DMS53 treated with DMSO at 0.1 percent for 48 hours (cell line): ENCODE data around the gene GP5.
A peak's percentile ranks its signal among the peaks of the same experiment; 100 is the strongest.

Experiments
- DNase-seq: peaks from one replicate; lab custom pipeline; 2025; ENCODE audit not compliant: unreplicated experiment; lab: John Stamatoyannopoulos, UW

The GP5 gene

GRCh38 chr3:194377708-194378107 is 21.4 kb downstream of the GP5 start:
- no peak for DNase-seq

- no peak for DNase-seq
These were observed 22.9 kb downstream of the GP5 start for GRCh38 chr3:194376241-194376560.

GRCh38 chr3:194375473-194376240 is 23.4 kb downstream of the GP5 start:
- peak; percentile 20 for DNase-seq

GRCh38 chr3:194374935-194375334 is 24.1 kb downstream of the GP5 start:
- DNase-seq, result no peak

- no peak for DNase-seq
These were observed 25.2 kb downstream of the GP5 start for GRCh38 chr3:194373899-194374298.

- no peak for DNase-seq
These were observed 26.0 kb downstream of the GP5 start for GRCh38 chr3:194373028-194373427.

GRCh38 chr3:194370753-194371152 is 28.3 kb downstream of the GP5 start:
- DNase-seq, result no peak

GRCh38 chr3:194369522-194370279 is 29.4 kb downstream of the GP5 start, which contains the start of gene LRRC15:
LRRC15 (minus strand) TSS chr3:194369743; CDS start chr3:194361043, 8,700 bp downstream.
- DNase-seq, result peak; percentile 2

GRCh38 chr3:194368918-194369317 is 30.1 kb downstream of the GP5 start:
- DNase-seq, result no peak

- DNase-seq, result no peak
These were observed 30.8 kb downstream of the GP5 start for GRCh38 chr3:194367992-194368841.

GRCh38 chr3:194365978-194366490 is 33.0 kb downstream of the GP5 start:
- DNase-seq, result no peak

GRCh38 chr3:194365526-194365925 is 33.5 kb downstream of the GP5 start:
- DNase-seq, result no peak

GRCh38 chr3:194364652-194365434 is 34.2 kb downstream of the GP5 start:
- no peak for DNase-seq

- DNase-seq, result no peak
These were observed 34.8 kb downstream of the GP5 start for GRCh38 chr3:194364314-194364651.

GRCh38 chr3:194360568-194360967 is 38.5 kb downstream of the GP5 start:
- no peak for DNase-seq

- DNase-seq, result no peak
These were observed 41.4 kb downstream of the GP5 start for GRCh38 chr3:194357681-194358080.

GRCh38 chr3:194355379-194355778 is 43.7 kb downstream of the GP5 start:
- DNase-seq, result no peak

GRCh38 chr3:194354315-194354714 is 44.8 kb downstream of the GP5 start:
- DNase-seq, result no peak

GRCh38 chr3:194352667-194353246 is 46.3 kb downstream of the GP5 start:
- no peak for DNase-seq

- no peak for DNase-seq
These were observed 47.0 kb downstream of the GP5 start for GRCh38 chr3:194351952-194352536.
